GM12891 (cell line): Measurements from ENCODE around the gene PPP2R5B.

Source experiments
- DNase-seq: peaks from one replicate; pipeline ENCODE4 v3.0.0; 2011; ENCODE audit warnings: low spot score; ENCODE audit not compliant: insufficient read length
- FAIRE-seq: peaks from 2 replicates; lab custom pipeline; 2011; peaks lifted over from hg19 to GRCh38; lab: Jason Lieb, UNC
- PAX5 ChIP-seq: IDR thresholded peaks from 2 replicates; pipeline ENCODE4 v1.6.1; 2011; ENCODE audit warnings: low read length, moderate library complexity, mild to moderate bottlenecking; ENCODE audit not compliant: insufficient read depth, severe bottlenecking
- POLR2A ChIP-seq: IDR thresholded peaks from 2 replicates; pipeline ENCODE4 v1.6.1; 2011; ENCODE audit warnings: low read depth, low read length, control low read depth
- POLR2AphosphoS5 ChIP-seq: IDR thresholded peaks from 2 replicates; pipeline ENCODE4 v1.6.1; 2011; ENCODE audit warnings: low read depth, low read length, control low read depth
- POU2F2 ChIP-seq: IDR thresholded peaks from 2 replicates; pipeline ENCODE4 v1.6.1; 2011; ENCODE audit warnings: low read depth, mild to moderate bottlenecking, control low read depth, low read length, moderate library complexity
- SPI1 ChIP-seq: IDR thresholded peaks from 2 replicates; pipeline ENCODE4 v1.6.1; 2011; ENCODE audit warnings: low read depth, low read length, control low read depth
- TAF1 ChIP-seq: IDR thresholded peaks from 2 replicates; pipeline ENCODE4 v1.6.1; 2011; ENCODE audit warnings: low read depth, low read length, control low read depth

The PPP2R5B gene

DNA sequence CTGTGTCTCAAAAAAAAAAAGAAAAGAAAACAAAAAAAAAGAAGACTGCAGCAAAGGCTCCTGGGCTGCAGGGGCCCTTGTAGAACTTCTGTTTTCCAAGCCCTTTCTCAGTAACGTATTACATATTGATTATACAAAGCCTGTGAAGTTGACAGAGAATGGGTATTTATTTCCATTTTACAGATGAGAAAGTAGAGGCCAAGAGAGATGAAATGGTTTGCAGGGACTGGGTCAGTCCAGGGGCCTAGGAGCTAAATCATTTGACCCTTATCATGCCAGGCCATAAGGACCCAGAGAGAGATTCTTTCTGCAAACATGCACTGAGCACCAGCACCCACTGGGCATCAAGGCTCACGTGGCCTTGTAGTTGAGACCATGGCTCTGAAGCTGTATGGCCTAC is 4.5 kb downstream of the PPP2R5B start:
- TF ChIP-seq TAF1 = no peak
- no peak for TF ChIP-seq POU2F2
- TF ChIP-seq POLR2A = no peak
- no peak for TF ChIP-seq POLR2AphosphoS5
- no peak for TF ChIP-seq PAX5
- no peak for TF ChIP-seq SPI1
- FAIRE-seq (no peak), DNase-seq (no peak)

DNA sequence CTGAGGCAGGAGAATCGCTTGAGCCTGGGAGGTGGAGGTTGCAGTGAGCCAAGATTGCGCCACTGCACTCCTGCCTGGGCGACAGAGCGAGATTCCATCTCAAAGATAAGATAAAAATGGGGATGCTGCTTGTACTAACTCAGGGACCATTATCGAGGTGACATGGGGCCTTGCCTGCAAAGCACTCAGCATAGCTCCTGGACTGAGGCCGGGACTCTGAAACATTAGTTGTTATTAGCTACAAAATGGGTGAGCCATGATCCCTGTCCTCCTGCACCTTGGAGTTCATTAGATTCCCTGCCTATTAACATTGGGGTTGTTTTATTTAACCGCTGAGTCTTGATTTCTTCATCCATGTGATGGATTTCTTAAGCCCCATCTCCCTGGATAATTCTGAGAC is 5.1 kb downstream of the PPP2R5B start:
- DNase-seq (no peak), FAIRE-seq (no peak)
- TF ChIP-seq SPI1 = no peak
- TF ChIP-seq POLR2AphosphoS5 = no peak
- no peak for TF ChIP-seq TAF1
- TF ChIP-seq POU2F2 = no peak
- no peak for TF ChIP-seq PAX5
- no peak for TF ChIP-seq POLR2A

DNA sequence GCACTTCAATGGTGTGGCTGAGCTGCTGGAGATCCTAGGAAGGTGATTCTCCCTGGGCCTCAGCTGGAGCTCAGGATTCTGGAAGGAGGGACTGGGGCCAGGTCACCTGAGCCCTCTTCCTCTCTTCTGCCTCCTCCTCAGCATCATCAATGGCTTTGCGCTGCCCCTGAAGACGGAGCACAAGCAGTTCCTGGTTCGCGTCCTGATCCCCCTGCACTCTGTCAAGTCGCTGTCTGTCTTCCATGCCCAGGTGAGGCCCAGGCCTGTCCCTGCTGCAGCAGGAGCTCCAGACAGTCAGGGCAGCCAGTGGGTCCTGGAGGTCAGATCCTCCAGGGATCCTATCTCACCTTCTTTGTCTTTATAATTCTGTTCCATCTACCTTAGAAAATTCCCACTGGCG is 5.9 kb downstream of the PPP2R5B start:
- FAIRE-seq (no peak), DNase-seq (no peak)
- TF ChIP-seq POLR2A (no peak), SPI1 (no peak), PAX5 (no peak), TAF1 (no peak), POU2F2 (no peak), POLR2AphosphoS5 (no peak)

DNA sequence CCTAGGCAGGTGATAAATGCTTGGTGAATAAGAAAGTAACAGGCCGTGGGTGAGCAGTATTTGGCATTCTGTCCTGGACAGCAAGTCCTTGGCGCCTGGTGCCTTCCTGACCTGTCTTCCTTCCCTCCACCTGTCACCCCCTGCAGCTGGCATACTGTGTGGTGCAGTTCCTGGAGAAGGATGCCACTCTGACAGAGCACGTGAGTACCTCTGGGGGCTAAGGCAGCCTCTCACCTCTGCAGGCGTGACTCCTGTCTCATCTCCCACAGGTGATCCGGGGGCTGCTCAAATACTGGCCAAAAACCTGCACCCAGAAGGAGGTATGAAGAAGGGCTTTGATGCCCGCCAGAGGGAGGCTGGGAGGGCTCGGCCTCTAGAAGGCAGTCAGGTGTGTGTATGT is 6.8 kb downstream of the PPP2R5B start:
- no peak for TF ChIP-seq POLR2AphosphoS5
- DNase-seq (no peak), FAIRE-seq (no peak)

DNA sequence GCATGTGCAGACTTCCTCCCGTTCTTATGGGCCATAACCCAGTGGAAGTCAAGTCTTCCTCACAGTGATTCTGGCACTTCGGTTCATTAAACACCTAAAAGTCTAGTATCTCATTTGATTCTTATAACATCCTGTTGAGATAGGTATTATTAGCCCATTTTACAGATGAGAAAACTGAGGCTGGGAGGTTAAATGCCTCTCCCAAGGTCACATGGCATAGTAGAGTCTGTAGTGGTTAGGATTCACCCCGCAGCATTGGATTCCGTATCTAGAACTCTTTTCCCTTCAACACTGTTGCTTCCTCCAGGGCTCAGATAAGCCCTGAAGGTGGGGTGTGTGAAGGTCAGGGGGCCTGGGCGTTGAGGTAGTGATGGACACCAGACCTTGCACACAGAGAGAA is 7.8 kb downstream of the PPP2R5B start:
- no peak for DNase-seq
- TF ChIP-seq POLR2AphosphoS5 (no peak), TAF1 (no peak), POU2F2 (no peak), POLR2A (no peak), PAX5 (no peak), SPI1 (no peak)
- no peak for FAIRE-seq

DNA sequence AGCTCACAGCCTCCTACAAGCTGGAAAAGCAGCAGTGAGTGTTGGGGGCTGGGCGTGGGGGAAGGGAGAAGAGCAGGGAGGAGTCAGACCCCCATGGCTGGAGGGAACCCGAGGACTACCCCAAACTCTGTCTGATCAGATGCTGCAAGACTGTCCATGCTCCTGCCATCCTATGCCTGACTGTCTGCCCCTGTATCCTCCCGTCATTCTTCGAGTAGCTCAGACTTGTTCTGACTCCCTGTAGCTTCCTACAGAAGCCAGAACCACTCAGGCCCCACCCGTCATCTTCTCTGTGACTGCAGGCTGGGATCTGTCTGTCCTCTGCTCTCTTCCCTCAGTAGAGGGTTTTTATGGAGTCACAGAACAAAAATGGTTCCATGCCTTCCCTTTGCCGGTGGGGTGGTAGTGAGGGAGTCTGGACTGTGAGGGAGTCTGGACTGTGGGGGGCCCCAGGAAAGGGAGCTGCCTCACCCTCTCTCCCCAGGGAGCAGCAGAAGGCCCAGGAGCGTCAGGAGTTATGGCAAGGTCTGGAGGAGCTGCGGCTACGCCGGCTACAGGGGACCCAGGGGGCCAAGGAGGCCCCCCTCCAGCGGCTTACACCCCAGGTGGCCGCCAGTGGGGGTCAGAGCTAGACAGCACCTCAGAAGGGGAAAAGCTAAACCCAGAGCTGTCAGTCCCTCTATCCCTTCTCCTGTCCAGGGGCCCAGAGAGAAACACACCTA is 8.9 kb downstream of the PPP2R5B start:
- no peak for DNase-seq
- FAIRE-seq = no peak
- no peak for TF ChIP-seq TAF1
- TF ChIP-seq POLR2AphosphoS5 = no peak
- TF ChIP-seq SPI1 = no peak
- TF ChIP-seq POU2F2 = no peak
- TF ChIP-seq PAX5 = no peak
- TF ChIP-seq POLR2A = no peak

DNA sequence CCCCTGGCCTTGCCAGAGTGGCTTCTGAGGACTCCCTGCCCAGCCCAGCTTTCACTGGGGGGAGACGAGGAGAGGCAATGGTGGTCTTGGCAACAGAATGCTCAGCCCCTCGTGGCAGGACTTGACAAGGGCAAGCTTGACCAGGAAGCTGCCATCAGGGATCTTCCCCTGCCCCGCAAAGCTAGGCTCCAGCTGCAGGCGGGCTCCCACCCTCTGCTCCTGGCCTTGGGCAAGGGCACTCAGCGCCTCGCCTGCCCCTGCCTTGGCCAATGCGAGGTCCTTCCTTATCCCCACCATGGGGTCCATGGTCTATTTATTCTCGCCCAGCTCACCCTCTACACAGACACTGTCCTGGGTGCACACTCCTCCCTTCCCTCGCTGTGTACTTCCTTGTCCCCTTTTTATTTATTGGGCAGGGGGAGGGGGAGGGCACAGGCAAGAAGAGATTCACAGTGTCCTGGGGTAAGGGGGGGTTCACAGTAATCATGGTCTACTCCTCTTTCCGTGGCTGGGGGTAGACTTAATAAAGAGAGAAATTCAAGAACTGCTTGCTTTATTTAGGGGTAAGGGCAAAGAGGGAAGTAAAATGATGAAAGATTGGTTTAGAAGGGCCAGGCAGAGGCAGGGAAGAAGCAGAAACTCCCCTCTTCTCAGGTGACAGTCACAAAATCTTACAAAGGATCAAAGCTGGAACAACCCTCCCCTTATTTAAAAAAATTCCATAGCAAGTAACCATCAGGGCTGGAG is 9.6 kb downstream of the PPP2R5B start:
- no peak for TF ChIP-seq SPI1
- DNase-seq (no peak), FAIRE-seq (no peak)

DNA sequence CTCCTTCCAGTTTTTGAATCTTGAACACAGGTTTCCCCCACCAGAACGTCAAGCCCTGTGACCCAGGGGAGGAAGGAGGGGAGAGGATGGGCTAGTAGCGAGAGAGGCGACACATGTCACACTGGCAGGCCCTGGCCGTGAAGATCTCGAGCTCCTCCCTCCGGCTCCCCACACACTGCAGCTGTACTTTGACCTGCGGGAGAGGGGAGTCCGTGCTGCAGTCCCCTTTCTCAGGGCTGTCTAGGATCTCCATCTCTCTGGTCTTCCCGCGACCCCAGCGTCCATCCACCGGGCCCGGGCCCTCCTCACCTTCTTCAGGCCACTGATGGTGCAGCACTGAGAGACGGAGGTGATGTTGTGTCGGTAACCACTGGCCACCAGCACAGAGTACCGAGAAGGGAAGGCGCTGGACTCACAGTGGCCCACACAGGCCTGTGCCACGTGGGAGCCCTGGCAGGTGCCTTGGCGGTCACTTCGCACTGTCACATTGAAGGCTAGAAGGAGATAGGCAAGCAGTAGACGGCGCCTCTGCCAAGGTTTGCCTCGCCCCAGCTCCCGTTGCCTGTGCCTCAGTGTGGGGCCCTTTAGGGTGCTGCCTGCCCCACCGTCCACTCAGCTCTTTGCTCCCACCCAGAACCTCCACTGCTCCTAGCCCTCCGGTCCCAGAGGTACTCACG is 10.3 kb downstream of the PPP2R5B start:
- DNase-seq = no peak
- TF ChIP-seq POU2F2 = no peak
- no peak for TF ChIP-seq TAF1
- TF ChIP-seq PAX5 = no peak
- no peak for TF ChIP-seq POLR2AphosphoS5
- no peak for TF ChIP-seq POLR2A
- no peak for TF ChIP-seq SPI1
- FAIRE-seq = no peak

DNA sequence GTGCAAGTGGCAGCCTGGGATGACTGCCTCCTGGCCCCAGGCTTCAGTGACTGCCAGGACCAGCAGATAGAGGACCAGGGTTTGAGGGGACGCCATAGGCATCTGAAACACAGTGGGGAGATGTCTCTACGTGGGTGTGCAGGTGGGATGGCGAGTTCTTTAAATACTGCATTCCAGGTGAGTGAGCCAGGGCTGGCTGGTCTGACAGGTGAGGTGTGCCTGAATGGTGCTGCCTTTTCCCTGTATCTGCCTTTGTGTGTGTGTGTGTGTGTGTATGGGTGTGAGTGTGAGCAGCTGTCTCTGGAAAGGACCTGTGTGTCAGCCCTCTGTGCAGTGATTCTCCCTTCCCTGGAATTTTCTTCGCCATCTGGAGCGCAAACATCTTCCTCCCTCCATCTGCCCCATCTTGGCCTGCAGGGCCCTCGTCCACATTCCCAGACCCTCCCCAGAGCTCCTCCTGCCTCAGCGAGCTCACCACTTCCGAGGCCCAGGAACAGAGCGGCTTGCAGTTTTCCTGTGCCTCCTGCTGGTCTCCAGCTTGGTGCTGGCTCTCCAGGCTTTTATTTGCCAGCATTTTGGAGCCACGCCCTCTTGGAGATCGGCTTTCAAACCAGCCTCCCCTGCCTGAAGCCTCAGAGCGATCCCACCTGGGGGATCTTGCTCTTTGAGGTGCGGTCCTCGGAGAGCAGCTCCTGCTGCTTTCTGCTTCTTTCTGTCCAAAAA is 11.0 kb downstream of the PPP2R5B start, which contains the start of gene GPHA2:
TSS of gene GPHA2 (minus strand) at position 535 of the 723 bp plus-strand sequence. CDS start at position 102, 433 bp downstream.
- DNase-seq = no peak

More for the DNA sequence above, 11.0 kb downstream of the PPP2R5B start, which contains the start of gene GPHA2:
- no peak for FAIRE-seq
- TF ChIP-seq SPI1 = no peak
- TF ChIP-seq PAX5 = no peak
- TF ChIP-seq POU2F2 = no peak
- TF ChIP-seq TAF1 = no peak
- no peak for TF ChIP-seq POLR2A
- TF ChIP-seq POLR2AphosphoS5 = no peak
